A673 (cell line): ENCODE measurements around the gene NDUFAF2.

ENCODE experiments used
- EZH2 ChIP-seq: fragments of 200-600 bp; sonication (generic); IDR thresholded peaks from 2 replicates; pipeline ENCODE4 v1.6.1; 2017; ENCODE audit warnings: borderline replicate concordance, low read depth, mild to moderate bottlenecking, mixed read lengths, antibody characterized with exemption, low read length; ENCODE audit not compliant: poor library complexity, severe bottlenecking
- TF ChIP-seq, protein P1 (sequence below): fragments of 300-800, 200-600 bp; sonication (generic); conservative IDR thresholded peaks from 2 replicates; pipeline ENCODE4 v1.5.1; 2017; ENCODE audit warnings: low read depth, mild to moderate bottlenecking, antibody characterized with exemption, low read length, moderate library complexity, mixed read lengths

DNA sequence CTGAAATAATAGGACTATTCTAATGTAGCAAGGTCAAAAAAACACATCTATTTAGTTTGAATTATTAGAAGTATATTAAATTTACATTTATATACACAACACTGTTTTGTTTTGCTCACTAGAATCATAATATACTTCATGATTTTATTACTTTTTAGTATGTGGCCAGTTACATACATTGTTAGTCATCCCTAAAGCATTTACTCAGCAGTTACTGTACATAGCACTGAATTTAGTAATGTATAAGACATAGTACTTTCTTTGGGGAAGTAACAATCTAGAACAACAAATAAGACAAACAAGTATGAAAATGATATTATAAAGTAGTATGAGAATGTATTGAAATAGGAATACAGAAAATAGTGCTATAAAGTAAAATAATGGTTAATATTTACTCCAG lies 28.4 kb upstream of the NDUFAF2 start:
- no peak for TF ChIP-seq EZH2
- TF ChIP-seq, protein P1, sequence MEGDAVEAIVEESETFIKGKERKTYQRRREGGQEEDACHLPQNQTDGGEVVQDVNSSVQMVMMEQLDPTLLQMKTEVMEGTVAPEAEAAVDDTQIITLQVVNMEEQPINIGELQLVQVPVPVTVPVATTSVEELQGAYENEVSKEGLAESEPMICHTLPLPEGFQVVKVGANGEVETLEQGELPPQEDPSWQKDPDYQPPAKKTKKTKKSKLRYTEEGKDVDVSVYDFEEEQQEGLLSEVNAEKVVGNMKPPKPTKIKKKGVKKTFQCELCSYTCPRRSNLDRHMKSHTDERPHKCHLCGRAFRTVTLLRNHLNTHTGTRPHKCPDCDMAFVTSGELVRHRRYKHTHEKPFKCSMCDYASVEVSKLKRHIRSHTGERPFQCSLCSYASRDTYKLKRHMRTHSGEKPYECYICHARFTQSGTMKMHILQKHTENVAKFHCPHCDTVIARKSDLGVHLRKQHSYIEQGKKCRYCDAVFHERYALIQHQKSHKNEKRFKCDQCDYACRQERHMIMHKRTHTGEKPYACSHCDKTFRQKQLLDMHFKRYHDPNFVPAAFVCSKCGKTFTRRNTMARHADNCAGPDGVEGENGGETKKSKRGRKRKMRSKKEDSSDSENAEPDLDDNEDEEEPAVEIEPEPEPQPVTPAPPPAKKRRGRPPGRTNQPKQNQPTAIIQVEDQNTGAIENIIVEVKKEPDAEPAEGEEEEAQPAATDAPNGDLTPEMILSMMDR = no peak
